ENCODE results near the gene DHX15.

Gene DHX15

DNA sequence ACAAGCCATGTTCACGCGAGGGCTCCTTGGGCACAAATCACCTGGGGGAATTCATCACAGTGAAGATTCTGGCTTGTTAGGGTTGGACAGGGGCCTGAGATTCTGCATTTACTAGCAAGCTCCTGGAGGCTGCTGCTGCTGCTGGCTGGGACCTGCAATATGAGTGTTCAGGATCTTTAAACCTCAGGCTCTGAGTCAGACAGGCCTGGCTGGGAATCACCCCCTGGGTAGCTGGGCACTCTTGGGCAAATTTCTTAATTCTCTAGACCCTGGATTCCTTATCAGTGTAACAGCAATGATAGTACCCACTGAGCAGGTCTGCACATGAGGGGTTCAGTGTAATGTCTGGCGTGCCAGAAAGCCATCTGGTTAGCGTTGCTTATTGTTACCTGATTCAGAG lies 101.5 kb downstream of the DHX15 start:
- DNase-seq (ENCODE audit: low spot score): no peak

DNA sequence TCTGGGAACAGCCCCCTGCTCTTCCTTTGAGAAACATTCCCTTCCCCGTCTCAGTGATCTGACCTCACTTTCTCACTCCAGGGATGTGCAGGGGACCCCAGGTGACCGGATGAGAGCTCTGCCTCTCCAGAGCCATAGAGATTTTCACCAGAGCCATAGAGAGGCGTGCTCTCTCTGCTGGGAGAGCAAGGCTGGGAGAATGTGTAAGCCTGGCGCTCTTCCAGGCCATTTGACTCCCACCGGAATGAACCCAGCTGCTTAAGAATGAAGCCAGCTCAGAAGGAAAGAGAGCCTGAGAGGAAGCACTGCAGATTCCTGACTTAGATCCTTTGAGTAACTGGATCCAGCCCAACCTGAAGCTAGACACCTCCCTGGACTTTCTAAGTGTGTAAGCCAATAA lies 106.4 kb downstream of the DHX15 start:
- DNase-seq (ENCODE audit: low spot score): no peak

Data from left forelimb (tissue), 1 donor.